Keratinocyte (primary cell): ENCODE measurements around the gene FASTKD1.

Experiments used
- CTCF ChIP-seq, 3 experiments: IDR thresholded peaks in 1 of 3; conservative IDR thresholded peaks in 1 of 3; optimal IDR thresholded peaks in 1 of 3; 2 replicates in 2 of 3; 3 replicates in 1 of 3; pipeline versions ENCODE3 to v1.5.1; 2011; ENCODE audit warnings: low read length in 3 of 3, mild to moderate bottlenecking in 3 of 3, moderate library complexity in 2 of 3, control low read depth in 1 of 3, inconsistent platforms in 1 of 3; ENCODE audit not compliant: insufficient read depth in 2 of 3; ENCODE audit errors: extremely low read depth in 1 of 3
- EZH2 ChIP-seq: IDR thresholded peaks from one replicate; pipeline ENCODE4 v1.6.1; 2012; ENCODE audit warnings: inconsistent platforms, mild to moderate bottlenecking, low read length, moderate library complexity

GRCh38 chr2:169486487-169486886 lies 87.2 kb downstream of the FASTKD1 start:
- TF ChIP-seq CTCF (optimal IDR thresholded peaks at IDR 0.05 in 1 of 3, IDR thresholded peaks at IDR 0.05 in 1 of 3, conservative IDR thresholded peaks at IDR 0.05 in 1 of 3; ENCODE audit: extremely low read depth in 1 of 3, insufficient read depth in 2 of 3, low read length in 3 of 3): no peak
- TF ChIP-seq EZH2: no peak
